ACC112 (cell line): ENCODE measurements around the gene PCYOX1L.

Experiments
- H2AFZ ChIP-seq: fragments of 200-600 bp; sonication (generic); one replicate; pipeline ENCODE4 v1.6.0; 2017; ENCODE audit warnings: antibody characterized with exemption, low read length; ENCODE audit not compliant: unreplicated experiment
- H3K27ac ChIP-seq: fragments of 200-600 bp; sonication (generic); 2 replicates; pipeline ENCODE4 v1.5.1; 2014; ENCODE audit warnings: low read depth, mild to moderate bottlenecking, antibody characterized with exemption, low read length, moderate library complexity
- H3K27me3 ChIP-seq: fragments of 200-600 bp; sonication (generic); 2 replicates; pipeline ENCODE4 v1.6.1; 2014; ENCODE audit warnings: mild to moderate bottlenecking, antibody characterized with exemption, low read length, moderate library complexity, mixed read lengths; ENCODE audit not compliant: insufficient read depth
- H3K36me3 ChIP-seq: fragments of 200-600 bp; sonication (generic); 2 replicates; pipeline ENCODE4 v1.6.1; 2016; ENCODE audit warnings: mild to moderate bottlenecking, antibody characterized with exemption, low read length, moderate library complexity, mixed read lengths; ENCODE audit not compliant: insufficient read depth
- H3K4me1 ChIP-seq: fragments of 200-600 bp; sonication (generic); one replicate; pipeline ENCODE4 v1.6.1; 2016; ENCODE audit warnings: low read length, mixed read lengths; ENCODE audit not compliant: insufficient read depth, unreplicated experiment, control insufficient read depth
- H3K4me3 ChIP-seq: fragments of 200-600 bp; sonication (generic); 2 replicates; pipeline ENCODE4 v1.5.1; 2014; ENCODE audit warnings: mild to moderate bottlenecking, low read depth, low read length
- H3K79me2 ChIP-seq: fragments of 200-600 bp; sonication (generic); one replicate; pipeline ENCODE4 v1.6.0; 2016; ENCODE audit warnings: low read length; ENCODE audit not compliant: control insufficient read depth, unreplicated experiment, insufficient read depth

The PCYOX1L gene

DNA sequence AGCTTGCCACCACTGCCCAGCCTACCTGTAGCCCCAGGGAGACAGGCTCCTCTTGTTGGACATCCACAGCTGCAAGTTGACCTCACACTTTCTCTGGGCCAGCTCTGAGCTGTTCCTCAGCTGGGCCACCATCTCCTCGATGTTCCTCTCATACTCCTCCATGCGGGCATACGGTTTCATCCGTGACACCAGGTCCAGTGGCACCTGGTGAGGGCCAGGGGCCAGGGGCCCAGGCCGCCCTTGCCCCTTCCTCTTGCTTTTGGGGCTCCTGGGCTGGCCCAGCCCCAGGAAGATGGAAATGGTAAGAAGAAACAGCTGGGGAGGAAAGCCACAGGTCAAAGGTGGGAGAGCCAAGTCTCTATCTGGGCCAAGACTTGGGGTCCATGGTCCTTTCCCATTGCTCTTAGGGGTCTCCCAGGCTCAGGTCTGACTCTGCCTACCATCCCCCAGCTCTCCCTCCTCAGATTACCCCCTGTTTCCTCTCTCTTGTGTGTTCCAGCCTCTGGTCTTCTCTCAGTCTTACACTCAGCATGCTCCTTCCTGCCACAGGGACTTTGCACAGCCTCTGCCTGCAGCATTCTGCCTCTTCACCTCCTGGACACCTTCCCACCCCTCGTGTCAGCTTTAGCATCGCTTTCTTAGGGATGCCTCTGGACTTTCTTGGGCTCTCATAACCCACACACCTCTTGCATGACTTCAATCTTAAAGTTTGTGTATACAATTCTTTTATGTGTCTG is 19.0 kb downstream of the PCYOX1L start:
- H3K79me2 ChIP-seq: no peaks in the 10 kb centered on the region
- H3K4me3 ChIP-seq: no peak overlapping the region
- no peaks in the 10 kb centered on the region for H3K4me1 ChIP-seq
- no peaks in the 10 kb centered on the region for H3K36me3 ChIP-seq
- no peak overlapping the region for H3K27ac ChIP-seq
- no peaks in the 10 kb centered on the region for H3K27me3 ChIP-seq
- no peak overlapping the region for H2AFZ ChIP-seq

DNA sequence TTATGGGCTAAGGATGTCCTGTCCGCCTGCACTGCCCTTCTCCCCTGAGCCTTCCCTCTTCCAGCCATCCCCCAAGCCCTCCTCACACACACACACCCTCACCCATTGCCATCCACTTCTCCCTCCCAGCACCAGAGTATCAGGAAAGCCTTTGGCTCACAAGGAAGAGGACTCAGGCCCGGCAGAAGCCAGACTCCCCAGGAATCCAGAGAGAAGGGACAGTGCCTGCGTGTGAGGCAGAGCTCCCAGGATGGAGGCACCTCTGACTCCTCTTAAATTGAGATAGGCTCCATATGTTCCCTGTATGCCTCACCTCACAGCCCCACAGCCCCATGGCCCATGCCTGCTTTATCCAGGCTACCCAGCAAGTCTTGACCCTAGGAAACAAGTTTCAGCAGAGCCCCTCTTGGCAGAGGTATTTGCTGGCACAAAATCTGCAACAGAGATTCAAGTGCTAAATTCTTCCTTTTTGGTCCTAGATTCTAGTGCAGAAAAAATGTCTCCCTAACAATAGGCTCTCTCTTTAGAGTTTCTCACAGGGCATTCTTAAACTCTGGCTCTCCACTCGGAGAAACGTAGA is 20.5 kb downstream of the PCYOX1L start:
- no peak overlapping the region for H3K4me3 ChIP-seq
- H2AFZ ChIP-seq: no peak overlapping the region
- no peaks in the 10 kb centered on the region for H3K27me3 ChIP-seq
- no peak overlapping the region for H3K27ac ChIP-seq
- no peaks in the 10 kb centered on the region for H3K79me2 ChIP-seq
- no peaks in the 10 kb centered on the region for H3K4me1 ChIP-seq
- H3K36me3 ChIP-seq: no peaks in the 10 kb centered on the region

DNA sequence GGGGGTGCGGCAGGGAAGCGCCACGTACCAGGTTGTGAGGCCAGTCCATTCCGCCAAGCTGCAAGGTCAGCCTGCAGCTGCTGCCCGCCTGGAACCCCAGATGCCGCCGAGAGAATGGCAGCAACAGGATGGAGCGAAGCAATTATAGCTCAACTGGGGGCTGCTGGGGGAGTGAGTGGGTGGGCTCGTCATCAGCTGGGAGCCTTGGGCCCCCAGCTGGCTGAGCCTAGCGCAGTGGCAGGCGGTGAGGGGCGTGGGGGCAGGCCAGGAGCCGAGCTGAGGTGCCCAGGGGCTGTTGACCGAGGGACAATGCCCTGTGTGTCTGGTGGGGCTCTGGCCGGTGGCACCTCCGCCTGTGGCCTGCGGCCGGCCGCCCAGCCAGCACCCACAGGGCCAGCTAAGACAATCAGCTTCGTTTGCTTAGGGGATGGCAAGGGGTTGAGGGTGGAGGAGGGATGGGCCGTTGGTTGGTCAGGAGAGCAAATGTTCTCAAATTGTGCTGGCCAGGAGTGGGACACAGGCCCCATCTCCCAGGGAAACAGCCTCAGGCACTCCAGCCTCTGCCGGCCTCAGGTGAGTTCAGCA is 21.4 kb downstream of the PCYOX1L start, which contains the start of gene IL17B:
TSS of gene IL17B (minus strand) at position 116 of the 585 bp plus-strand sequence. CDS start at position 49, 67 bp downstream.
- Histone ChIP-seq H2AFZ (no peak within 1 kb of the TSS), H3K79me2 (no peaks in the 10 kb centered on the region), H3K36me3 (no peaks in the 10 kb centered on the region), H3K4me1 (no peaks in the 10 kb centered on the region), H3K4me3 (no peak within 1 kb of the TSS), H3K27ac (no peak within 1 kb of the TSS), H3K27me3 (no peaks in the 10 kb centered on the region)

GRCh38 chr5:149379818-149380374 is 22.1 kb downstream of the PCYOX1L start:
- Histone ChIP-seq H3K4me3 (no peak overlapping the region), H3K27me3 (no peaks in the 10 kb centered on the region), H3K27ac (no peak overlapping the region), H2AFZ (no peak overlapping the region), H3K4me1 (no peaks in the 10 kb centered on the region), H3K79me2 (no peaks in the 10 kb centered on the region), H3K36me3 (no peaks in the 10 kb centered on the region)

GRCh38 chr5:149380466-149381121 is 22.7 kb downstream of the PCYOX1L start:
- H3K36me3 ChIP-seq: no peaks in the 10 kb centered on the region
- no peak overlapping the region for H3K4me3 ChIP-seq
- no peak overlapping the region for H2AFZ ChIP-seq
- H3K27ac ChIP-seq: no peak overlapping the region
- no peaks in the 10 kb centered on the region for H3K79me2 ChIP-seq
- no peaks in the 10 kb centered on the region for H3K27me3 ChIP-seq
- no peaks in the 10 kb centered on the region for H3K4me1 ChIP-seq

GRCh38 chr5:149381261-149381985 is 23.6 kb downstream of the PCYOX1L start:
- H3K4me1 ChIP-seq: no peaks in the 10 kb centered on the region
- H3K36me3 ChIP-seq: no peaks in the 10 kb centered on the region
- no peak overlapping the region for H2AFZ ChIP-seq
- H3K27me3 ChIP-seq: no peaks in the 10 kb centered on the region
- H3K4me3 ChIP-seq: no peak overlapping the region
- H3K27ac ChIP-seq: no peak overlapping the region
- H3K79me2 ChIP-seq: no peaks in the 10 kb centered on the region

GRCh38 chr5:149381986-149382338 is 24.1 kb downstream of the PCYOX1L start:
- Histone ChIP-seq H3K27ac (no peak overlapping the region), H2AFZ (no peak overlapping the region), H3K79me2 (no peaks in the 10 kb centered on the region), H3K4me1 (peaks cover 2% of the 10 kb centered on the region), H3K4me3 (no peak overlapping the region), H3K36me3 (no peaks in the 10 kb centered on the region), H3K27me3 (no peaks in the 10 kb centered on the region)

DNA sequence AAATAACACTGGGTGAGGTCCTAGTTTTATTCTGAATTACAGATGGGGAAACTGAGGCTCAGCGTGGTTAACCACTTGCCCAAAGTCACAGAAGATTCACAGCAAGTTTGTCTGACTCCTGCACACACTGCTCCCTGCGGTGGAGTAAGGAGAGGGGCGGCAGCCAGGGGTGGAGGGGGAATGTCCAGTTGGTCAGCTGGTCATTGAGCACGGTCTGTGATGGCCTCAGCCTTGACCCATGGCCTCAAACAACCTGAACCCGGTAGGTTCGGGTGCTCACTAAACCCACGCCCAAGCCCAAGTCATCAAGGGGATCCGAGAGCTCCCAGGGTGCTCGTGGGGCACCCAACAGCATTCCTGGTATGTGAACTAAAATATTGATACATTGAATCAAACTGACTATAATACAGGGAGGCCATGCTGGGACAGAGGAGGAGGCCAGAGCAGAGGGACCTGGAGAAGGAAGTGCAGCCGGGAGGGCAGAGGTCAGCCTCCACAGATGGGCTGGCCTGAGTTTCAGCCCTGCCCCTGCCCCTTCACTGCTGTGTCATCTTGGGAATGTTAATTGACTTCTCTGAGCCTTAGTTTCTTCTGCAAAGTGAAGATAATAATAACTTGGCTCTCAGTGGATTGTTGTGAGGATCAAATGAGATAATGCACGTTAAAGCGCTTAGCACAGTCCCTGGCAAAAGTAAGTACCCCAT is 24.8 kb downstream of the PCYOX1L start:
- Histone ChIP-seq H3K4me1 (peaks cover 7% of the 10 kb centered on the region), H2AFZ (no peak overlapping the region), H3K79me2 (no peaks in the 10 kb centered on the region), H3K4me3 (no peak overlapping the region), H3K27ac (no peak overlapping the region), H3K27me3 (no peaks in the 10 kb centered on the region), H3K36me3 (no peaks in the 10 kb centered on the region)

GRCh38 chr5:149383399-149383798 is 25.6 kb downstream of the PCYOX1L start:
- Histone ChIP-seq H2AFZ (no peak overlapping the region), H3K79me2 (no peaks in the 10 kb centered on the region), H3K4me3 (no peak overlapping the region), H3K36me3 (no peaks in the 10 kb centered on the region), H3K27ac (no peak overlapping the region), H3K27me3 (no peaks in the 10 kb centered on the region), H3K4me1 (peaks cover 14% of the 10 kb centered on the region)

- Histone ChIP-seq H3K79me2 (no peaks in the 10 kb centered on the region), H3K4me3 (no peak overlapping the region), H2AFZ (no peak overlapping the region), H3K4me1 (peaks cover 14% of the 10 kb centered on the region), H3K27me3 (no peaks in the 10 kb centered on the region), H3K27ac (no peak overlapping the region), H3K36me3 (no peaks in the 10 kb centered on the region)
Observed at GRCh38 chr5:149386166-149386565, 28.3 kb downstream of the PCYOX1L start.
